H1 (cell line): ENCODE data around the gene NHLRC2. TPM values are rescaled to one million over a fixed set of nuclear protein-coding genes. Genes with fewer than 3 reads are reported as not detected.
"Not testable (repeated sequence)": the region's sequence is repeated elsewhere in the genome, so short reads cannot be mapped to it uniquely, and the experiment has no call there.

Experiments used
- CTCF ChIA-PET: fragments of 300-600 bp; sonication (Branson Sonifier 250); formaldehyde crosslinking; loops from one replicate; lab custom pipeline; 2021; ENCODE audit not compliant: partially characterized antibody; lab: Charles Lee
- POLR2A ChIA-PET: fragments of 300-600 bp; sonication (Branson Sonifier 250); formaldehyde crosslinking; loops from one replicate; lab custom pipeline; 2021; ENCODE audit warnings: inconsistent platforms; ENCODE audit not compliant: partially characterized antibody; lab: Charles Lee
- DNase-seq, 2 experiments: peaks; one replicate each; pipeline versions ENCODE4 v3.0.0 to v3.0.0-alpha.2; 2010 to 2022; ENCODE audit warnings: low spot score in 2 of 2, low read depth in 1 of 2, mixed read lengths in 1 of 2
- FAIRE-seq: peaks from 2 replicates; lab custom pipeline; 2011; peaks lifted over from hg19 to GRCh38; lab: Jason Lieb, UNC
- H2AFZ ChIP-seq: 2 replicates; pipeline ENCODE4 v1.8.1; 2012; ENCODE audit warnings: low read length, inconsistent platforms
- H2AK5ac ChIP-seq: 2 replicates; pipeline ENCODE4 v1.6.1; 2013; ENCODE audit warnings: low read depth, low read length
- H2BK120ac ChIP-seq: replicated peaks from 2 replicates; pipeline ENCODE3; 2013; ENCODE audit warnings: low read depth, low read length, inconsistent platforms
- H2BK12ac ChIP-seq: 2 replicates; pipeline ENCODE4 v1.6.1; 2013; ENCODE audit warnings: low read depth, low read length
- H2BK15ac ChIP-seq: 2 replicates; pipeline ENCODE4 v1.6.1; 2013; ENCODE audit warnings: low read length
- H2BK20ac ChIP-seq: 2 replicates; pipeline ENCODE4 v1.6.1; 2013; ENCODE audit warnings: low read length
- H2BK5ac ChIP-seq: 2 replicates; pipeline ENCODE4 v1.6.1; 2013; ENCODE audit warnings: low read depth, low read length
- H3K14ac ChIP-seq: 2 replicates; pipeline ENCODE4 v1.6.1; 2013; ENCODE audit warnings: inconsistent platforms; ENCODE audit not compliant: insufficient read length
- H3K18ac ChIP-seq: 2 replicates; pipeline ENCODE4 v1.6.1; 2013; ENCODE audit warnings: low read length; ENCODE audit errors: extremely low read depth
- H3K23ac ChIP-seq: 2 replicates; pipeline ENCODE4 v1.6.1; 2013; ENCODE audit warnings: inconsistent platforms; ENCODE audit not compliant: insufficient read length
- H3K23me2 ChIP-seq: 2 replicates; pipeline ENCODE4 v1.6.1; 2013; ENCODE audit warnings: low read depth, low read length
- H3K27ac ChIP-seq: 2 replicates; pipeline ENCODE4 v1.6.1; 2011; ENCODE audit warnings: low read depth, low read length, inconsistent platforms
- H3K27me3 ChIP-seq, 4 experiments: replicated peaks in 1 of 4; 1 replicate in 1 of 4; 2 replicates in 3 of 4; pipeline versions ENCODE4 v1.6.1 to v1.8.1; 2011 to 2013; ENCODE audit warnings: low read length in 3 of 4, mild to moderate bottlenecking in 3 of 4, inconsistent platforms in 2 of 4, mixed read lengths in 2 of 4, moderate library complexity in 1 of 4; ENCODE audit not compliant: control insufficient read depth in 3 of 4, insufficient read depth in 3 of 4; ENCODE audit errors: extremely low read depth in 1 of 4
- H3K36me3 ChIP-seq, 4 experiments: 2 replicates each; pipeline versions ENCODE4 v1.6.1 to v1.8.1; 2011 to 2013; ENCODE audit warnings: mild to moderate bottlenecking in 4 of 4, low read length in 3 of 4, moderate library complexity in 2 of 4, control low read depth in 1 of 4, inconsistent platforms in 1 of 4; ENCODE audit not compliant: insufficient read depth in 4 of 4, control insufficient read depth in 2 of 4
- H3K4ac ChIP-seq: replicated peaks from 2 replicates; pipeline ENCODE3; 2013; ENCODE audit warnings: low read length, low read depth, mixed read lengths, inconsistent platforms; ENCODE audit not compliant: insufficient read length
- H3K4me1 ChIP-seq, 4 experiments: replicated peaks in 1 of 4; 1 replicate in 1 of 4; 2 replicates in 3 of 4; pipeline versions ENCODE4 v1.6.1 to v1.8.1; 2011 to 2013; ENCODE audit warnings: low read length in 3 of 4, inconsistent platforms in 2 of 4, mixed read lengths in 1 of 4; ENCODE audit not compliant: insufficient read depth in 4 of 4, control insufficient read depth in 3 of 4
- H3K4me2 ChIP-seq, 2 experiments: 2 replicates each; pipeline versions ENCODE4 v1.6.1 to v1.8.1; 2011 to 2013; ENCODE audit warnings: low read depth in 2 of 2, low read length in 2 of 2, control low read depth in 1 of 2, inconsistent platforms in 1 of 2, mild to moderate bottlenecking in 1 of 2; ENCODE audit not compliant: insufficient read depth in 1 of 2
- H3K4me3 ChIP-seq, 4 experiments: fragments of 200-600, 300-600 bp in 1 of 4; sonication (generic), shearing (Covaris generic), sonication (Bioruptor Twin) in 1 of 4; 2 replicates each; pipeline versions ENCODE4 v1.5.1 to v1.8.1; 2011 to 2016; ENCODE audit warnings: low read length in 4 of 4, low read depth in 3 of 4, control low read depth in 2 of 4, inconsistent platforms in 2 of 4, mild to moderate bottlenecking in 2 of 4, mixed read lengths in 1 of 4, moderate library complexity in 1 of 4; ENCODE audit not compliant: insufficient read depth in 2 of 4; ENCODE audit errors: extremely low read depth in 1 of 4
- H3K56ac ChIP-seq: replicated peaks from 2 replicates; pipeline ENCODE3; 2013; ENCODE audit warnings: low read depth, mild to moderate bottlenecking, mixed read lengths, low read length, inconsistent platforms; ENCODE audit not compliant: insufficient read length
- H3K79me1 ChIP-seq: 2 replicates; pipeline ENCODE4 v1.6.1; 2013; ENCODE audit warnings: low read depth, low read length, control low read depth
- H3K79me2 ChIP-seq, 2 experiments: 2 replicates each; pipeline versions ENCODE4 v1.6.1 to v1.8.1; 2012 to 2013; ENCODE audit warnings: low read length in 2 of 2, mild to moderate bottlenecking in 2 of 2, inconsistent platforms in 1 of 2; ENCODE audit not compliant: insufficient read depth in 2 of 2, control insufficient read depth in 1 of 2
- H3K9ac ChIP-seq, 4 experiments: replicated peaks in 1 of 4; 1 replicate in 1 of 4; 2 replicates in 3 of 4; pipeline versions ENCODE4 v1.6.1 to v1.8.1; 2011 to 2013; ENCODE audit warnings: low read depth in 3 of 4, low read length in 3 of 4, control low read depth in 2 of 4, mild to moderate bottlenecking in 2 of 4, moderate library complexity in 2 of 4, inconsistent platforms in 1 of 4; ENCODE audit errors: extremely low read depth in 1 of 4
- H3K9me3 ChIP-seq, 2 experiments: 2 replicates each; pipeline versions ENCODE4 v1.6.1 to v1.8.1; 2012 to 2013; ENCODE audit warnings: mild to moderate bottlenecking in 2 of 2, moderate library complexity in 2 of 2, control low read depth in 1 of 2, inconsistent platforms in 1 of 2, low read depth in 1 of 2, low read length in 1 of 2, mixed read lengths in 1 of 2; ENCODE audit not compliant: insufficient read depth in 2 of 2
- H4K20me1 ChIP-seq, 2 experiments: replicated peaks in 1 of 2; 2 replicates each; pipeline versions ENCODE3 to v1.8.1; 2011 to 2013; ENCODE audit warnings: inconsistent platforms in 2 of 2, low read length in 2 of 2, mild to moderate bottlenecking in 1 of 2; ENCODE audit not compliant: insufficient read depth in 2 of 2, control insufficient read depth in 1 of 2
- H4K5ac ChIP-seq: 2 replicates; pipeline ENCODE4 v1.6.1; 2013; ENCODE audit warnings: low read length, low read depth, mixed read lengths, inconsistent platforms; ENCODE audit not compliant: insufficient read length
- H4K8ac ChIP-seq: 2 replicates; pipeline ENCODE4 v1.8.0; 2013; ENCODE audit warnings: mild to moderate bottlenecking, moderate library complexity, low read length, inconsistent platforms; ENCODE audit not compliant: insufficient read depth; ENCODE audit errors: extremely low read depth
- H4K91ac ChIP-seq: replicated peaks from 2 replicates; pipeline ENCODE3; 2013; ENCODE audit warnings: low read length, mixed read lengths, inconsistent platforms; ENCODE audit not compliant: insufficient read length
- CTBP2 ChIP-seq: IDR thresholded peaks from 2 replicates; pipeline ENCODE4 v1.7.0; 2011; ENCODE audit warnings: borderline replicate concordance, mild to moderate bottlenecking, moderate library complexity, mixed read lengths, low read length; ENCODE audit not compliant: insufficient read depth, insufficient read length
- KDM5A ChIP-seq: fragments of 200-600 bp; IDR thresholded peaks from 2 replicates; pipeline ENCODE4 v1.7.1; 2012; ENCODE audit warnings: mild to moderate bottlenecking, low read length, inconsistent platforms, mixed read lengths
- SIN3A ChIP-seq, 2 experiments: IDR thresholded peaks in 1 of 2; conservative IDR thresholded peaks in 1 of 2; 2 replicates each; pipeline ENCODE4 v1.6.1; 2011 to 2012; ENCODE audit warnings: low read length in 2 of 2, improper control_type of control experiment in 1 of 2, low read depth in 1 of 2, mild to moderate bottlenecking in 1 of 2
- WGBS, 2 experiments: shearing (Covaris generic) in 1 of 2; methylation state at CpG; one replicate each; pipeline versions ENCODE4 v1.1.6 to v1.1.7; 2013 to 2015; ENCODE audit warnings: low lambda C conversion rate in 2 of 2, mixed read lengths in 2 of 2, inconsistent platforms in 1 of 2, low coverage in 1 of 2, missing lambda C conversion rate in 1 of 2; ENCODE audit not compliant: insufficient replicate concordance in 2 of 2, insufficient coverage in 1 of 2, insufficient read length in 1 of 2; ENCODE audit errors: extremely low coverage in 1 of 2, missing lambda C conversion rate in 1 of 2; 5-methylcytosine and 5-hydroxymethylcytosine counted together
- polyA plus RNA-seq, 7 experiments: library from polyadenylated mRNA; depleted of rRNA in 3 of 7; stranded (reverse) in 5 of 7; unstranded in 2 of 7; fragments of >200 nt in 5 of 7; fragments of 200-250 nt in 2 of 7; gene quantifications; 1 replicate in 5 of 7; 2 replicates in 1 of 7; 4 replicates in 1 of 7; pipeline versions ENCODE4 v1.2.1 to v1.2.3, GENCODE V29; 2011 to 2013; ENCODE audit warnings: missing spikeins in 2 of 7, mixed read lengths in 2 of 7
- total RNA-seq: library from RNA; stranded (reverse); fragmentation: NEBNext Ultra II Directional; extraction: Animal tissue kit (Norgen Biotek cat#: 25700); gene quantifications from 2 replicates; pipeline ENCODE4 v1.2.1, GENCODE V29; 2021

Gene NHLRC2
- total and polyA plus RNA-seq, 2 of the 8 experiments (the other 6 are each of a cell fraction or from before 2014, with no cell fraction given): 4.9 to 25.6 TPM

GRCh38 chr10:113808168-113808567 is 46.3 kb upstream of the NHLRC2 start (continued):
- TF ChIP-seq CTBP2: no peak
- no peak for TF ChIP-seq KDM5A
- no peak for TF ChIP-seq SIN3A (conservative IDR thresholded peaks at IDR 0.05 in 1 of 2, IDR thresholded peaks at IDR 0.05 in 1 of 2; ENCODE audit: low read depth in 1 of 2, low read length in 2 of 2)

GRCh38 chr10:113814700-113815099 is 39.8 kb upstream of the NHLRC2 start:
- H2BK120ac ChIP-seq, H2AFZ ChIP-seq, H2AK5ac ChIP-seq, H3K4me1 ChIP-seq, H4K20me1 ChIP-seq, H3K36me3 ChIP-seq, H3K9me3 ChIP-seq, POLR2A ChIA-PET, H3K4me2 ChIP-seq, H2BK5ac ChIP-seq, H3K14ac ChIP-seq, H3K27ac ChIP-seq, CTCF ChIA-PET, H3K4me3 ChIP-seq, H4K8ac ChIP-seq, H3K18ac ChIP-seq, H3K23ac ChIP-seq, H2BK12ac ChIP-seq, DNase-seq, H2BK15ac ChIP-seq, H3K79me1 ChIP-seq, H4K5ac ChIP-seq, H4K91ac ChIP-seq, H3K79me2 ChIP-seq, H3K23me2 ChIP-seq, H3K4ac ChIP-seq, H3K56ac ChIP-seq, H3K9ac ChIP-seq, H2BK20ac ChIP-seq, FAIRE-seq, H3K27me3 ChIP-seq: not testable (repeated sequence)
- WGBS, 2 experiments: 100% methylated on average over 1 of the region's 1 CpG; no CpG with 5 or more reads in 1 of the 2 experiments
